ENCODE data around the gene GRIN1. TPM values are rescaled to one million over a fixed set of nuclear protein-coding genes. Genes with fewer than 3 reads are reported as not detected.

GRIN1 gene
- polyA plus RNA-seq, 2 of the 4 experiments (the other 2 are of a cell fraction), result 0.13 to 0.45 TPM

DNA sequence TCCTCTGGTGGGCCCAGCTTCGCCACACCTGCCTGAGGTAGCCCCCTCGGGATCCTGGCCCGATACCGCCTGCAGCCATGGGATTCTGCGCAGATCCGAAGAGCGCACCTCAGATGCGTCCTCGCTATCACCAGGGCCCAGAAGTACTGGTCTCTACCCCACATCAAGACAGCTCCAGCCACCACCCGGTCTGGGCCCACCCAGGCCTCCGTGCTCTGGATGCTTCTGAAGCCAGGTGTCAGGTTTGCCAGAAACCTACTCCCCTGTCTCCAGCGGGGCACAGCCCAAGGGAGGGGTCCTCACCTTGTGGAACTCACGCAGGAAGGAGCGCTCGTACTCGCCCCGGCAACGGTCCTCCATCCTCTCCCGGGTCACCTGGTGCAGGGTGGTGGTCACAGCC is 47.0 kb downstream of the GRIN1 start (continued):
- TF ChIP-seq ZC3H11A (IDR thresholded peaks at IDR 0.05) (no peak), KDM5A (IDR thresholded peaks at IDR 0.05) (no peak), NR3C1 (IDR thresholded peaks at IDR 0.05) (no peak), FOSB (CRISPR knock-in tag; IDR thresholded peaks at IDR 0.05) (no peak), CHD4 (IDR thresholded peaks at IDR 0.05; ENCODE audit: borderline replicate concordance) (no peak), CHD2 (IDR thresholded peaks at IDR 0.05; ENCODE audit: low read length, partially characterized antibody) (no peak), SREBF2 (IDR thresholded peaks at IDR 0.05) (no peak), HOXB13 (CRISPR knock-in tag; IDR thresholded peaks at IDR 0.05; ENCODE audit: low read depth) (no peak)
- TF ChIP-seq, protein P1, sequence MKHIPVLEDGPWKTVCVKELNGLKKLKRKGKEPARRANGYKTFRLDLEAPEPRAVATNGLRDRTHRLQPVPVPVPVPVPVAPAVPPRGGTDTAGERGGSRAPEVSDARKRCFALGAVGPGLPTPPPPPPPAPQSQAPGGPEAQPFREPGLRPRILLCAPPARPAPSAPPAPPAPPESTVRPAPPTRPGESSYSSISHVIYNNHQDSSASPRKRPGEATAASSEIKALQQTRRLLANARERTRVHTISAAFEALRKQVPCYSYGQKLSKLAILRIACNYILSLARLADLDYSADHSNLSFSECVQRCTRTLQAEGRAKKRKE (CRISPR knock-in tag; IDR thresholded peaks at IDR 0.05; ENCODE audit: low read depth), result no peak

DNA sequence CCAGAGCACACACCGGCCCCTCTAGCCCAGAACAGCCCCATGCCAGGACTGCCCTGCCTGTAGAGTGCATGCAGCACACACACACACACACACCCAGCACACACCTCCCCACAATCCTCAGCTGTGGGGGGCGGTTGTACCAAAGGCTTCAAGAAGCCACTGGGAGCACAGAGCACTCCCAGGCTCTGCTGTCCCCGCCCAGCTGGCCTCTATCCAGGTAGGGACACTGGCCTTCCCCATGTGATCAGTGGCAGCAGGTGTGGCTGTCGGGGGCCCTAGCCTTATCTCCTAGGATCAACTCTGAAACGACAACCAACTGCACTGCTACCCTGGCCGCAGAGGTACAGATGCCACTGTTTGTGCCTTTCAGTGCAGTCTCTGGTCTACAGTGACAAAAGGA is 47.4 kb downstream of the GRIN1 start:
- CTCF ChIA-PET, result interaction anchor here (11.5 kb wide), 1 partner anchor 13 kb away, joined by 156 read pairs; the partner anchor contains the start of genes LRRC26 and TMEM210
- FAIRE-seq, result no peak
- no peak for DNase-seq (ENCODE audit: low read depth in 1 of 2, low spot score in 1 of 2)
- Histone ChIP-seq H3K27ac (no peak overlapping the region), H3K4me3 (no peak overlapping the region), H3K4me2 (peak overlapping the region; percentile 99), H3K4me1 (peaks cover 23% of the 10 kb centered on the region), H3K9me3 (no peaks in the 10 kb centered on the region)
- TF ChIP-seq, protein P2, sequence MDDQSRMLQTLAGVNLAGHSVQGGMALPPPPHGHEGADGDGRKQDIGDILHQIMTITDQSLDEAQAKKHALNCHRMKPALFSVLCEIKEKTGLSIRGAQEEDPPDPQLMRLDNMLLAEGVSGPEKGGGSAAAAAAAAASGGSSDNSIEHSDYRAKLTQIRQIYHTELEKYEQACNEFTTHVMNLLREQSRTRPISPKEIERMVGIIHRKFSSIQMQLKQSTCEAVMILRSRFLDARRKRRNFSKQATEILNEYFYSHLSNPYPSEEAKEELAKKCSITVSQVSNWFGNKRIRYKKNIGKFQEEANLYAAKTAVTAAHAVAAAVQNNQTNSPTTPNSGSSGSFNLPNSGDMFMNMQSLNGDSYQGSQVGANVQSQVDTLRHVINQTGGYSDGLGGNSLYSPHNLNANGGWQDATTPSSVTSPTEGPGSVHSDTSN (IDR thresholded peaks at IDR 0.05), result no peak
- TF ChIP-seq CHD4 (IDR thresholded peaks at IDR 0.05; ENCODE audit: borderline replicate concordance) (no peak), RNF2 (IDR thresholded peaks at IDR 0.05; ENCODE audit: borderline replicate concordance, low read depth) (no peak), HEYL (CRISPR knock-in tag; IDR thresholded peaks at IDR 0.05) (no peak), SMC3 (IDR thresholded peaks at IDR 0.05) (no peak), JUN (IDR thresholded peaks at IDR 0.05) (no peak), POLR2A (IDR thresholded peaks at IDR 0.05; ENCODE audit: low read length) (no peak), MAFK (IDR thresholded peaks at IDR 0.05; ENCODE audit: partially characterized antibody) (no peak), FOSL2 (IDR thresholded peaks at IDR 0.05) (no peak), FOSL2 (CRISPR knock-in tag; IDR thresholded peaks at IDR 0.05) (no peak), CBX8 (IDR thresholded peaks at IDR 0.05) (no peak), CBX2 (IDR thresholded peaks at IDR 0.05; ENCODE audit: borderline replicate concordance, low read depth) (no peak), TFCP2L1 (CRISPR knock-in tag; IDR thresholded peaks at IDR 0.05) (no peak), CEBPB (IDR thresholded peaks at IDR 0.05) (no peak), MAZ (IDR thresholded peaks at IDR 0.05; ENCODE audit: borderline replicate concordance, low read depth, low read length) (no peak)
- TF ChIP-seq, protein P3, sequence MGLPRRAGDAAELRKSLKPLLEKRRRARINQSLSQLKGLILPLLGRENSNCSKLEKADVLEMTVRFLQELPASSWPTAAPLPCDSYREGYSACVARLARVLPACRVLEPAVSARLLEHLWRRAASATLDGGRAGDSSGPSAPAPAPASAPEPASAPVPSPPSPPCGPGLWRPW (IDR thresholded peaks at IDR 0.05), result no peak
- TF ChIP-seq, protein P4, sequence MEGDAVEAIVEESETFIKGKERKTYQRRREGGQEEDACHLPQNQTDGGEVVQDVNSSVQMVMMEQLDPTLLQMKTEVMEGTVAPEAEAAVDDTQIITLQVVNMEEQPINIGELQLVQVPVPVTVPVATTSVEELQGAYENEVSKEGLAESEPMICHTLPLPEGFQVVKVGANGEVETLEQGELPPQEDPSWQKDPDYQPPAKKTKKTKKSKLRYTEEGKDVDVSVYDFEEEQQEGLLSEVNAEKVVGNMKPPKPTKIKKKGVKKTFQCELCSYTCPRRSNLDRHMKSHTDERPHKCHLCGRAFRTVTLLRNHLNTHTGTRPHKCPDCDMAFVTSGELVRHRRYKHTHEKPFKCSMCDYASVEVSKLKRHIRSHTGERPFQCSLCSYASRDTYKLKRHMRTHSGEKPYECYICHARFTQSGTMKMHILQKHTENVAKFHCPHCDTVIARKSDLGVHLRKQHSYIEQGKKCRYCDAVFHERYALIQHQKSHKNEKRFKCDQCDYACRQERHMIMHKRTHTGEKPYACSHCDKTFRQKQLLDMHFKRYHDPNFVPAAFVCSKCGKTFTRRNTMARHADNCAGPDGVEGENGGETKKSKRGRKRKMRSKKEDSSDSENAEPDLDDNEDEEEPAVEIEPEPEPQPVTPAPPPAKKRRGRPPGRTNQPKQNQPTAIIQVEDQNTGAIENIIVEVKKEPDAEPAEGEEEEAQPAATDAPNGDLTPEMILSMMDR (IDR thresholded peaks at IDR 0.05), result no peak
- TF ChIP-seq, protein P5, sequence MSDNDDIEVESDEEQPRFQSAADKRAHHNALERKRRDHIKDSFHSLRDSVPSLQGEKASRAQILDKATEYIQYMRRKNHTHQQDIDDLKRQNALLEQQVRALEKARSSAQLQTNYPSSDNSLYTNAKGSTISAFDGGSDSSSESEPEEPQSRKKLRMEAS (IDR thresholded peaks at IDR 0.05), result no peak
- TF ChIP-seq, protein P6, sequence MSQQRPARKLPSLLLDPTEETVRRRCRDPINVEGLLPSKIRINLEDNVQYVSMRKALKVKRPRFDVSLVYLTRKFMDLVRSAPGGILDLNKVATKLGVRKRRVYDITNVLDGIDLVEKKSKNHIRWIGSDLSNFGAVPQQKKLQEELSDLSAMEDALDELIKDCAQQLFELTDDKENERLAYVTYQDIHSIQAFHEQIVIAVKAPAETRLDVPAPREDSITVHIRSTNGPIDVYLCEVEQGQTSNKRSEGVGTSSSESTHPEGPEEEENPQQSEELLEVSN (IDR thresholded peaks at IDR 0.05; ENCODE audit: borderline replicate concordance, low read depth), result no peak
- TF ChIP-seq, protein P7, sequence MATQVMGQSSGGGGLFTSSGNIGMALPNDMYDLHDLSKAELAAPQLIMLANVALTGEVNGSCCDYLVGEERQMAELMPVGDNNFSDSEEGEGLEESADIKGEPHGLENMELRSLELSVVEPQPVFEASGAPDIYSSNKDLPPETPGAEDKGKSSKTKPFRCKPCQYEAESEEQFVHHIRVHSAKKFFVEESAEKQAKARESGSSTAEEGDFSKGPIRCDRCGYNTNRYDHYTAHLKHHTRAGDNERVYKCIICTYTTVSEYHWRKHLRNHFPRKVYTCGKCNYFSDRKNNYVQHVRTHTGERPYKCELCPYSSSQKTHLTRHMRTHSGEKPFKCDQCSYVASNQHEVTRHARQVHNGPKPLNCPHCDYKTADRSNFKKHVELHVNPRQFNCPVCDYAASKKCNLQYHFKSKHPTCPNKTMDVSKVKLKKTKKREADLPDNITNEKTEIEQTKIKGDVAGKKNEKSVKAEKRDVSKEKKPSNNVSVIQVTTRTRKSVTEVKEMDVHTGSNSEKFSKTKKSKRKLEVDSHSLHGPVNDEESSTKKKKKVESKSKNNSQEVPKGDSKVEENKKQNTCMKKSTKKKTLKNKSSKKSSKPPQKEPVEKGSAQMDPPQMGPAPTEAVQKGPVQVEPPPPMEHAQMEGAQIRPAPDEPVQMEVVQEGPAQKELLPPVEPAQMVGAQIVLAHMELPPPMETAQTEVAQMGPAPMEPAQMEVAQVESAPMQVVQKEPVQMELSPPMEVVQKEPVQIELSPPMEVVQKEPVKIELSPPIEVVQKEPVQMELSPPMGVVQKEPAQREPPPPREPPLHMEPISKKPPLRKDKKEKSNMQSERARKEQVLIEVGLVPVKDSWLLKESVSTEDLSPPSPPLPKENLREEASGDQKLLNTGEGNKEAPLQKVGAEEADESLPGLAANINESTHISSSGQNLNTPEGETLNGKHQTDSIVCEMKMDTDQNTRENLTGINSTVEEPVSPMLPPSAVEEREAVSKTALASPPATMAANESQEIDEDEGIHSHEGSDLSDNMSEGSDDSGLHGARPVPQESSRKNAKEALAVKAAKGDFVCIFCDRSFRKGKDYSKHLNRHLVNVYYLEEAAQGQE (IDR thresholded peaks at IDR 0.05), result no peak
- TF ChIP-seq, protein P8, sequence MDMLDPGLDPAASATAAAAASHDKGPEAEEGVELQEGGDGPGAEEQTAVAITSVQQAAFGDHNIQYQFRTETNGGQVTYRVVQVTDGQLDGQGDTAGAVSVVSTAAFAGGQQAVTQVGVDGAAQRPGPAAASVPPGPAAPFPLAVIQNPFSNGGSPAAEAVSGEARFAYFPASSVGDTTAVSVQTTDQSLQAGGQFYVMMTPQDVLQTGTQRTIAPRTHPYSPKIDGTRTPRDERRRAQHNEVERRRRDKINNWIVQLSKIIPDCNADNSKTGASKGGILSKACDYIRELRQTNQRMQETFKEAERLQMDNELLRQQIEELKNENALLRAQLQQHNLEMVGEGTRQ (IDR thresholded peaks at IDR 0.05), result no peak
- POLR2A ChIA-PET, result interaction anchor here (2.0 kb wide), 1 partner anchor 54 kb away, joined by 4 read pairs; no protein-coding TSS in a partner anchor
- ATAC-seq, result no peak
- 65% methylated on average over 4 of the region's 6 CpGs for WGBS (ENCODE audit: missing lambda C conversion rate)
